ENCODE results near the gene CRY1. TPM values are rescaled to one million over a fixed set of nuclear protein-coding genes. Genes with fewer than 3 reads are reported as not detected.

CRY1 gene
- total and polyA plus RNA-seq, 9 of the 15 experiments (the other 6 are each of a cell fraction or from before 2014, with no cell fraction given): 8.7 to 33.3 (median 25.2) TPM

- BruUV-seq (replicated peaks): no TSS peak
- no peak for FAIRE-seq
- no peak overlapping the region for H3K4me3 ChIP-seq
- H3K9me1 ChIP-seq (ENCODE audit: control insufficient read depth, insufficient read depth, low read length): no peaks in the 10 kb centered on the region
- no peaks in the 10 kb centered on the region for H3K79me2 ChIP-seq (ENCODE audit: control insufficient read depth, insufficient read depth, low read length)
- no peak overlapping the region for H2AFZ ChIP-seq (ENCODE audit: low read depth, low read length)
- no peak overlapping the region for H3K27ac ChIP-seq (ENCODE audit: extremely low read depth, low read depth, low read length)
- no peaks in the 10 kb centered on the region for H4K20me1 ChIP-seq (replicated peaks; ENCODE audit: control insufficient read depth, insufficient read depth, low read length)
- no peak overlapping the region for H3K9ac ChIP-seq (ENCODE audit: insufficient read depth in 1 of 2, low read depth in 2 of 2, low read length in 2 of 2)
- DNase-seq (ENCODE audit: extremely low read depth in 1 of 4, low spot score in 3 of 4): no peak
- POLR2A ChIA-PET: no interaction called here
- TF ChIP-seq ZFPM2 (CRISPR knock-in tag; IDR thresholded peaks at IDR 0.05) (no peak), RCOR1 (IDR thresholded peaks at IDR 0.05; ENCODE audit: borderline replicate concordance in 1 of 2, low read depth in 2 of 2, low read length in 2 of 2) (no peak), MYBL2 (IDR thresholded peaks at IDR 0.05; ENCODE audit: low read depth) (no peak), MYBL2 (CRISPR knock-in tag; IDR thresholded peaks at IDR 0.05; ENCODE audit: borderline replicate concordance) (no peak), ZNF277 (CRISPR knock-in tag; IDR thresholded peaks at IDR 0.05; ENCODE audit: borderline replicate concordance) (no peak), ZBTB49 (CRISPR knock-in tag; IDR thresholded peaks at IDR 0.05; ENCODE audit: borderline replicate concordance) (no peak), SMARCC2 (IDR thresholded peaks at IDR 0.05; ENCODE audit: low read depth) (no peak), NCOA1 (IDR thresholded peaks at IDR 0.05; ENCODE audit: low read depth) (no peak), HDAC2 (IDR thresholded peaks at IDR 0.05) (no peak), IFI16 (CRISPR knock-in tag; IDR thresholded peaks at IDR 0.05) (no peak), SMC3 (conservative IDR thresholded peaks at IDR 0.05; ENCODE audit: insufficient read depth, low read depth, low read length) (no peak), HDAC3 (IDR thresholded peaks at IDR 0.05; ENCODE audit: borderline replicate concordance, partially characterized antibody) (no peak), RFX1 (IDR thresholded peaks at IDR 0.05) (no peak), ZNF311 (CRISPR knock-in tag; IDR thresholded peaks at IDR 0.05) (no peak), TCF3 (CRISPR knock-in tag; IDR thresholded peaks at IDR 0.05) (no peak), POLR3A (IDR thresholded peaks at IDR 0.05; ENCODE audit: borderline replicate concordance, extremely low read depth, insufficient read depth, insufficient read length) (no peak), CREB5 (CRISPR knock-in tag; IDR thresholded peaks at IDR 0.05) (no peak)
- H3K4me2 ChIP-seq (ENCODE audit: insufficient read depth, low read length): no peak overlapping the region
- peaks cover 0 to 4% of the 10 kb centered on the region in 2 experiments; a peak in 1 of 5 replicates for H3K27me3 ChIP-seq (ENCODE audit: control insufficient read depth in 2 of 2, insufficient read depth in 2 of 2, low read length in 2 of 2)
- intact Hi-C loops (cut with micrococcal nuclease) (loop anchor here (10.0 kb wide), 1 partner anchor 176 kb away; a partner anchor contains a TSS), in situ Hi-C loops (cut with MboI) (loop anchor here (10.0 kb wide), 1 partner anchor 266 kb away; no protein-coding TSS in a partner anchor)
- WGBS (ENCODE audit: insufficient coverage, low coverage, missing lambda C conversion rate): 4% methylated on average over 3 of the region's 3 CpGs
- H3K9me3 ChIP-seq (replicated peaks; ENCODE audit: control insufficient read depth, insufficient read depth, low read depth, low read length): no peaks in the 10 kb centered on the region
- CTCF ChIA-PET (ENCODE audit: low intra/inter-chr PET ratio): no interaction called here
- no peak for ATAC-seq
- no peaks in the 10 kb centered on the region for H3K36me3 ChIP-seq (ENCODE audit: control insufficient read depth, insufficient read depth, low read length)
- no peaks in the 10 kb centered on the region for H3K4me1 ChIP-seq (replicated peaks in 1 of 2; ENCODE audit: control insufficient read depth in 2 of 2, insufficient read depth in 2 of 2, low read length in 2 of 2)
These were observed 45.6 kb upstream of the CRY1 start for GRCh38 chr12:107138990-107139389.

Measured in K562 (cell line).